ENCODE measurements around the gene PRG2. TPM values are rescaled to one million over a fixed set of nuclear protein-coding genes. Genes with fewer than 3 reads are reported as not detected.
A peak's percentile ranks its signal among the peaks of the same experiment; 100 is the strongest.

PRG2 gene
- total RNA-seq, 3 donors from 2014 or later = 0.24 TPM; not detected in 2

DNA sequence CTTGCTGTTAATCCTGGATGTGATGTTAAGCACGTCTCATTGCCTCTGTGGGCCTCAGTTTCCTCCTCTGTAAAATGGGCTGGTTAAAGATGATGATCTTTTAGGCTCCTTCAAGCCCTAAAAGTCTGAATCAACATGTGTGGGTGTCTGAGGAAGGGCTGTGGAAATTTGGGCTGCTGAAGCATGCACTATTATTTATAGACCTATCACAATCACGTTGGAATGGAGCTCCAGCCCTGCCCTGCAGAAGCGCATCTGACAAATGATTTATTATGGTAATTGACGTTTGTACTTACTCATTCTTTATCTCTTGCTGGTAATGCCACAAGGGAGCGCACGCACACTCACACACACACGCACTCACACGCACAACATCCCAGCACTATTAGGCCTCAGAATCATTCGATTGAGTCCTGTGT is 31.9 kb downstream of the PRG2 start:
- Histone ChIP-seq H3K4me1 (ENCODE audit: low read depth) (no peaks in the 10 kb centered on the region), H3K4me3 (no peak overlapping the region), H3K36me3 (ENCODE audit: low read depth) (no peaks in the 10 kb centered on the region), H3K9me3 (no peaks in the 10 kb centered on the region)
- intact Hi-C loops (cut with DNase I, micrococcal nuclease) = no loop called here
- ATAC-seq = peak; percentile 32
- DNase-seq = no peak
- TF ChIP-seq, protein P1, sequence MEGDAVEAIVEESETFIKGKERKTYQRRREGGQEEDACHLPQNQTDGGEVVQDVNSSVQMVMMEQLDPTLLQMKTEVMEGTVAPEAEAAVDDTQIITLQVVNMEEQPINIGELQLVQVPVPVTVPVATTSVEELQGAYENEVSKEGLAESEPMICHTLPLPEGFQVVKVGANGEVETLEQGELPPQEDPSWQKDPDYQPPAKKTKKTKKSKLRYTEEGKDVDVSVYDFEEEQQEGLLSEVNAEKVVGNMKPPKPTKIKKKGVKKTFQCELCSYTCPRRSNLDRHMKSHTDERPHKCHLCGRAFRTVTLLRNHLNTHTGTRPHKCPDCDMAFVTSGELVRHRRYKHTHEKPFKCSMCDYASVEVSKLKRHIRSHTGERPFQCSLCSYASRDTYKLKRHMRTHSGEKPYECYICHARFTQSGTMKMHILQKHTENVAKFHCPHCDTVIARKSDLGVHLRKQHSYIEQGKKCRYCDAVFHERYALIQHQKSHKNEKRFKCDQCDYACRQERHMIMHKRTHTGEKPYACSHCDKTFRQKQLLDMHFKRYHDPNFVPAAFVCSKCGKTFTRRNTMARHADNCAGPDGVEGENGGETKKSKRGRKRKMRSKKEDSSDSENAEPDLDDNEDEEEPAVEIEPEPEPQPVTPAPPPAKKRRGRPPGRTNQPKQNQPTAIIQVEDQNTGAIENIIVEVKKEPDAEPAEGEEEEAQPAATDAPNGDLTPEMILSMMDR (IDR thresholded peaks at IDR 0.05) = no peak

DNA sequence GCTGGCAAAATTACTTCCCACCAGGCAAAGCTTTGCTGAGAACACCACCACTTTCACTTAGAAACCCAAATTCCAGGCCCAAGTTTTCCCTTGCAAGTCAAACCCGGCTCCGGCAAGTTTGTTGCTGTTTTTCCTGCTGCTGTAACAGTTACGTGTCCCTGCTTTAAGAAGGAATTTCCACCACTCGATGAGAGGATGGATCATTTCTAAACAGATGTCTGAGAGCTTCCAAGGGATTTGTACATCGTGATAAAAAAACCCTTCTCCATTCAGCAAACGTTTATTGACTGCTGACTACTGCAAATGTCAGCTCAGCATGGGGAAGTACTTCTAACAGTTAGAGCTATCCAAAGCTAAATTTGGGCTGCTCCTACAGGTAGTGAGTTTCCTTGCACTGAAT is 32.6 kb downstream of the PRG2 start:
- DNase-seq (no peak), ATAC-seq (no peak)
- TF ChIP-seq, protein P1 (IDR thresholded peaks at IDR 0.05) = no peak
- H3K4me3 ChIP-seq = no peak overlapping the region
- intact Hi-C loops (cut with DNase I, micrococcal nuclease) = no loop called here
- no peaks in the 10 kb centered on the region for H3K9me3 ChIP-seq
- H3K36me3 ChIP-seq (ENCODE audit: low read depth) = no peaks in the 10 kb centered on the region
- no peaks in the 10 kb centered on the region for H3K4me1 ChIP-seq (ENCODE audit: low read depth)

DNA sequence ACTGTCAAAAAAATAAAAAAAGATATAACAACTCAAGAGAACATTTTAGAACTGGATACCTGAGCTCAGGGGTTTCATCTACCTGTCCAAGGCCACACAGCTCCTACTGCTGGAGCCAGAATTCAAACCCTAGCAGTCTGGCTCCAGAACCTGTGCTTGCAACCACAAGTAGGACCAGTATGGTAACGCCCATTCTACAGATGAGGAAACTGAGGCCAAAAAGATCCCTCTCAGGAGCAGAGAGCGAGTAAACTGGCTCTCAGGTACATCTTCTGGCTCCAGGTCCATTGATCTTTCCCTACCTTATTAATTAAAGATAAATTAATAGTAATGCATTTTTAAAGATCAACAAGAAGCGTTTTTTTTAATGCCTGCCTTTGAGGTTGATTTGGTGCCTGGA is 33.1 kb downstream of the PRG2 start:
- H3K36me3 ChIP-seq (ENCODE audit: low read depth) = no peaks in the 10 kb centered on the region
- TF ChIP-seq, protein P1 (IDR thresholded peaks at IDR 0.05) = no peak
- ATAC-seq = no peak

DNA sequence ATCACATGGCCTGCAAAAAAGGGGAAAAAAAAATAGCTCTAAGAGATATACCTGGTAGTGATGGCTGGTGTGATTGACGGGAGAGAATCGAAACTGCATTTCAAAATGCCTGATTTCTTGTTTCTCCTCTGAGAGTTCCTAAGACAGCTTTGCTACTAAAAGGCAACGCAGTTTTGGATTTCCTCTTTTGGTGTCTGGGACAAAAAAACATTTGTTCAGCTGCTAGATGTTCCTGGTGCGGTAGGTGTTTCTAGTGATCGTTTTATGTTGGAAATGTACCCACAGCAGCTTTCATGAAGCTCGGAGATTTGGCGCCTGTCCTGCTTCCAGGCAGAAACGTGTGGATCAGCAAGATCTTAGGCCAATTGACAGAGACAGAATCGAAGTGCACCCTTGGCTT is 34.2 kb downstream of the PRG2 start:
- ATAC-seq (no peak), DNase-seq (no peak)
- TF ChIP-seq, protein P1 (IDR thresholded peaks at IDR 0.05) = no peak
- no peaks in the 10 kb centered on the region for H3K4me1 ChIP-seq (ENCODE audit: low read depth)
- H3K4me3 ChIP-seq = no peak overlapping the region
- no peaks in the 10 kb centered on the region for H3K9me3 ChIP-seq
- H3K36me3 ChIP-seq (ENCODE audit: low read depth) = no peaks in the 10 kb centered on the region
- intact Hi-C loops (cut with DNase I, micrococcal nuclease) = no loop called here

More for the DNA sequence above, 33.1 kb downstream of the PRG2 start:
- Histone ChIP-seq H3K9me3 (no peaks in the 10 kb centered on the region), H3K4me3 (no peak overlapping the region), H3K4me1 (ENCODE audit: low read depth) (no peaks in the 10 kb centered on the region)
- intact Hi-C loops (cut with DNase I, micrococcal nuclease) = no loop called here
- DNase-seq = no peak

DNA sequence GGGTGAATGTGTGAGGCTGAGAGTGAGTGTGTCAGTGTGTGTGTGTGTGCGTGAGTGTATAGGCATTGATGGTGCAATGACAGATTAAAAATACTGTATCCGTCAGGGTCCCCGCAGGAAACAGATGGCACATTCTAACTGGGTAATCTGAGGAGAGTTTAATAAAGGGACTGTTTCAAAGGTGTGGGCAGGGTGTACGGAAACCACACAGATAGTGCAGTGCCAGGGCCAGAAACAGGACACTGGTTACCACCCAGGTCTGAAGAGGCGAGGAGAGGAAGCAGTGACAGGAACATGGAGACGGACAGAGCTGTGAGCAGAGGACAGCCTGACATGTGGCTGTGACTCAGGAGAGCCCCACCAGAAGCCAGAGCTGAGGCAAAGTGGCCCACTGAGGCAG is 35.8 kb downstream of the PRG2 start:
- TF ChIP-seq, protein P1 (IDR thresholded peaks at IDR 0.05) = no peak
- intact Hi-C loops (cut with DNase I, micrococcal nuclease) = no loop called here
- ATAC-seq = no peak
- Histone ChIP-seq H3K4me1 (ENCODE audit: low read depth) (no peaks in the 10 kb centered on the region), H3K4me3 (no peak overlapping the region), H3K36me3 (ENCODE audit: low read depth) (no peaks in the 10 kb centered on the region), H3K9me3 (no peaks in the 10 kb centered on the region)
- no peak for DNase-seq

DNA sequence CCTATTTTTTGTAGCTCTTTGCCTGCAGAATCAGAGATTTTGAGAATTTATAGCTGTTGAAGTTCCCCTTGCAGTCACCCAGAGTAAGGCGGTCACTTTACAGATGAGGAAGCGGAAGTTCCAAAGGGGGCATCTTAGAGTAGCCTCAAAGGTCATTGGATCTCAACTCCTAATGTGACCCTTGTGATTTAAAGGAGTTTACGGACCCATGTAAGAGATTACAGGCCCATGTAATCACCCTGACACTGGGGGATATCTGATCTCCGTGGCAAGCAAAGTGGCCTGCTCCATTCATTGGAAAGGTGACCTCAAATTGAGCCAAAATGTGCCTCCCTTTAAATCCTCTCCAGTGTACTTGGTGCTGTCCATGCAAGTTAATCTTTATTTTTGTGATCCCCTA is 36.6 kb downstream of the PRG2 start:
- Histone ChIP-seq H3K4me3 (no peak overlapping the region), H3K36me3 (ENCODE audit: low read depth) (no peaks in the 10 kb centered on the region), H3K4me1 (ENCODE audit: low read depth) (no peaks in the 10 kb centered on the region), H3K9me3 (no peaks in the 10 kb centered on the region)
- intact Hi-C loops (cut with DNase I, micrococcal nuclease) = no loop called here
- TF ChIP-seq, protein P1 (IDR thresholded peaks at IDR 0.05) = no peak
- ATAC-seq (no peak), DNase-seq (no peak)
